GM10266 (cell line): ENCODE measurements around the gene CFAP74.

Experiments
- DNase-seq: peaks from one replicate; pipeline ENCODE4 v3.0.0; 2012; ENCODE audit errors: extremely low spot score
- TF ChIP-seq, protein P1 (sequence below): IDR thresholded peaks from 2 replicates; pipeline ENCODE4 v1.5.1; 2012; ENCODE audit warnings: mild to moderate bottlenecking, low read depth; ENCODE audit not compliant: control insufficient read depth, insufficient read depth; ENCODE audit errors: missing control alignments

The CFAP74 gene, protein sequence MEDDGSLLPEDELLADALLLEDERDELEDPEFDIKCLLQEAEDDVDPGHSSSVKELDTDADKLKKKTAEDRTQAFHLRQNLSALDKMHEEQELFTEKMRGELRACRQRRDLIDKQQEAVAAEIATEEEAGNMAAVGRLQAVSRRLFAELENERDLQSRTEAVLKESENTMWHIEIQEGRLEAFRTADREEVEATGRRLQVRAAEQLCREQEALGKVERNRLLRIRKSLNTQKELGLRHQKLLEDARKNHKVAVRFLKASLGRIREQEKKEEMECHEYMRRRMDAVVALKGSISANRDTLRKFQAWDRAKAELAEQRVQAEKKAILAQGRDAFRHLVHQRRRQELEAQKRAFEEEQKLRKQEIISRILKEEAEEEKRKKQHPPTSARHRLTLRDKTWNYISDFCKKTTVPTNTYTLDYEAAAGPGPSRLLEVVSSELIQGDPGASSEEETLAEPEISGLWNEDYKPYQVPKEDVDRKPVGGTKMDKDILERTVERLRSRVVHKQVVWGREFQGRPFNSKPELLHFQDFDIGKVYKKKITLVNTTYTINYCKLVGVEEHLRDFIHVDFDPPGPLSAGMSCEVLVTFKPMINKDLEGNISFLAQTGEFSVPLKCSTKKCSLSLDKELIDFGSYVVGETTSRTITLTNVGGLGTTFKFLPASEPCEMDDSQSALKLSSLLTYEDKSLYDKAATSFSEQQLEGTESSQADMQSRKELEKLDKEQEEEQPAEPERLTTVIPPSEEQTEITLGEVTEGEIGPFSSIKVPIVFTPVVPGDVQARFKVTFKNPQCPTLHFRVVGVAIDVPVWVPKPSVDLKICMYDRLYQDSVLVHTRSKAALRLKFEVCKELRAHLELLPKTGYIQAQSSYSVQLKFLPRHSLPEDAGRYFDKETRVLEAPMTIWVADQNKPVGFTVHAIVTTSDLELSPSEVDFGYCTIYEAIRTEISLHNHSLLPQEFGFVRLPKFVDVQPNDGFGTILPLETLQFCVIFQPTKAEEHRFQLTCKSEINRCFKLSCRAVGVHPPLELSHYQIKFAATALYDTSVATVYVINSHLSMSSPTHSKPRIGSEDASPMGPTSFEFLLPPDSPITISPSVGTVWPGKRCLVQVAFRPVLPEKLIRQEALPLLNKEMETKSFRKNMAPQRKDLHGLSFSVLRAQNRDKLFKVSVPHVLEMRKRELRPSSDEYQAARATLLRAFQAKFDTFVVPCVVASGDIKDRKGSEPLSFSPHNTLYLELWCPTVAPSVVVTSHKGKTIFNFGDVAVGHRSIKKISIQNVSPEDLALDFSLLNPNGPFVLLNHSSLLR (N-terminal part only)

DNA sequence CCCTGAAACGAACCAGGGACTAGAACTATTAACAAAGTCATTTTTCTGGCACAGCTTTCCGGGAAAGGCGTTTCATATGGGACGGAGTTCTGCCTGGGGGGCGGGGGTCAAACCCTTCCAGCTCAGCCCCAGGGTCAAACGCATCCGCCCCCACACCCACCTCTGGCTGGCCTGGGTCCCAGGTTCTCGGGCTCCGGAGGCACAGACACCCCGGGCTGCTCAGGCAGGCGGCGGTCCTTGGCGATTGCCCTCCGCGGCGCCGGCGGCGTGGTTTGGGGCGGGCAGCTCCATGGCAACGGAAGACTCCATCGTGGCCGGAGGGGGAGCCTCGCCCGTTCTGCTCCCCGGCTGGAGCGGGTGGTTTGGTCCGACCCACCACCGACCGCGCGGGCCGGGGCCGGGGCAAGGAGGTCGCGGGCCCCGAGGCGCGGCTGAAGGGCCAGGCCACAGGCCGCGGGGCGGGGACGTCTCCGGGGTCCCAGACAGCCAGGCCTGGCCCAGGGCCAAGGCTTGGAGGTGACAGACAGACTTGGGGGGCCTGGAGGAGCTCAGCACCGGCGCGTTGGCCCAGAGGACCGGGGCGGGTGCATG, at the start of gene CFAP74:
TSS of gene CFAP74 (minus strand) at position 246 of the 591 bp plus-strand sequence. CDS start 12,830 bp downstream, outside the sequence.
- DNase-seq = no peak
- TF ChIP-seq, protein P1, sequence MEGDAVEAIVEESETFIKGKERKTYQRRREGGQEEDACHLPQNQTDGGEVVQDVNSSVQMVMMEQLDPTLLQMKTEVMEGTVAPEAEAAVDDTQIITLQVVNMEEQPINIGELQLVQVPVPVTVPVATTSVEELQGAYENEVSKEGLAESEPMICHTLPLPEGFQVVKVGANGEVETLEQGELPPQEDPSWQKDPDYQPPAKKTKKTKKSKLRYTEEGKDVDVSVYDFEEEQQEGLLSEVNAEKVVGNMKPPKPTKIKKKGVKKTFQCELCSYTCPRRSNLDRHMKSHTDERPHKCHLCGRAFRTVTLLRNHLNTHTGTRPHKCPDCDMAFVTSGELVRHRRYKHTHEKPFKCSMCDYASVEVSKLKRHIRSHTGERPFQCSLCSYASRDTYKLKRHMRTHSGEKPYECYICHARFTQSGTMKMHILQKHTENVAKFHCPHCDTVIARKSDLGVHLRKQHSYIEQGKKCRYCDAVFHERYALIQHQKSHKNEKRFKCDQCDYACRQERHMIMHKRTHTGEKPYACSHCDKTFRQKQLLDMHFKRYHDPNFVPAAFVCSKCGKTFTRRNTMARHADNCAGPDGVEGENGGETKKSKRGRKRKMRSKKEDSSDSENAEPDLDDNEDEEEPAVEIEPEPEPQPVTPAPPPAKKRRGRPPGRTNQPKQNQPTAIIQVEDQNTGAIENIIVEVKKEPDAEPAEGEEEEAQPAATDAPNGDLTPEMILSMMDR = no peak

DNA sequence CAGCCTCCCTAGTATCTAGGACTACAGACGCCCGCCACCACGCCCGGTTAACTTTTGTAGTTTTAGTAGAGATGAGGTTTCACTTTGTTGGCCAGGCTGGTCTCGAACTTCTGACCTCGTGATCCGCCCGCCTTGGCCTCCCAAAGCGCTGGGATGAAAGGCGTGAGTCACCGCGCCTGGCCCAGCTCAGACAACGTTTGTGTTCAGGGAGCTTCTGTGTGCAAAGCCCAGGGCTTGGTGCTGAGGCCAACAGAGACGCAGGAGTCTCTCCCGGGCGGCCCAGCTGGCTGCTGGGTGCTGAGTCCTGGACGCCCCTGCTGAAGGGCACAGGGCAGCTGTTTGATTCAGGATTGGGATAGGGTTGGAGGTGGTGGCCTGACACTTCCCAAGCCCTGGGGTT, 49.6 kb upstream of the CFAP74 start:
- DNase-seq = no peak
- TF ChIP-seq, protein P1 = no peak

DNA sequence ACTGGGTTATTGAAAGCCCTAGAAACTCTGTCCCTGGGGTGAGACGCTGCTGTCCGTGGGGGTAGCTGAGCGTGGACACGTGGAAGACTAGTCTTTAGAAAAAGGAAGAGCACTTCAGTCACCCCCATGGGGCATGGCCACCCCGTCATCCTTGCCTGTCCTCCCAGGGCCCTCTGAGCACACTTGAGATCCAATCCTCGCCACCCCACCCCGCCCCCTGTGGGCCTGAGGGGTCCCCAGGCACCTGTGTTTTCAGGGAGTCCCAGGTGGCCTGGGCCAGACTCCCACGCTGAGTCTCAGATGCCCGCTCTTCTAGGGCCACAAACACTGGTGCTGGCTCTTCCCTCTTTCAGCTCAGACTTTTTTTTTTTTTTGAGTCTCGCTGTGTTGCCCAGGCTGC, 49.2 kb upstream of the CFAP74 start:
- TF ChIP-seq, protein P1 = no peak
- DNase-seq = no peak

DNA sequence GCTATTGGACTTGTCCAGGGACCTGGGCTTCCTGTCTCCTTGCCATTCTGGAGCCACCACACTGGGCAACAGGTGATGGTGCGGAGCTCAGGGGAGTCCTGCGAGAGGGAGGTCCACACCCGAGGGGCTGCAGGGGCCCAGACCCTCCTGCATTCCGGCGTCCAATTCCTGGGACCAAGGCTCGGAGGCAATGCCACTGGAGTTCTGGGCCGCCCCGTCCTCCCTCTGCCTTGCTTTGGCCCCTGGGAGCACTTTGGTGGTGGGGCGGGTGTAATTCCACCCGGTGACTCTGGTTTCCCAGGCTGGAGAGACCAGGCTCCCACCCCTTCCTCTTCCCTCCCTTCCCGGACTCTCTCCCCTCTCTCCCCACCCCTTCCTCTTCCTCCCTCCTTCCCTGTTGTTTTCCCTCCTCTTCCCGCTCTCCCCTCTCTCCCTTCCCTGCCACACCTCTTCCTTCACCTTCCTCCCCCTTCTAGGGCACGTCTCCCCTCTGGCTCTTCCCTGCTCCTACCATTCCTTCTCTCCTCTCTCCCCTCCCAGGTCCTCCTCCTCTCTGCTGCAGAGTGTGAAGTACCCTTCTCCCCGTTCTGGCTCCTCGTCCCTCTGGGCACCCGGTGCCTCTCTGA, 48.6 kb upstream of the CFAP74 start:
- TF ChIP-seq, protein P1 = no peak
- no peak for DNase-seq

DNA sequence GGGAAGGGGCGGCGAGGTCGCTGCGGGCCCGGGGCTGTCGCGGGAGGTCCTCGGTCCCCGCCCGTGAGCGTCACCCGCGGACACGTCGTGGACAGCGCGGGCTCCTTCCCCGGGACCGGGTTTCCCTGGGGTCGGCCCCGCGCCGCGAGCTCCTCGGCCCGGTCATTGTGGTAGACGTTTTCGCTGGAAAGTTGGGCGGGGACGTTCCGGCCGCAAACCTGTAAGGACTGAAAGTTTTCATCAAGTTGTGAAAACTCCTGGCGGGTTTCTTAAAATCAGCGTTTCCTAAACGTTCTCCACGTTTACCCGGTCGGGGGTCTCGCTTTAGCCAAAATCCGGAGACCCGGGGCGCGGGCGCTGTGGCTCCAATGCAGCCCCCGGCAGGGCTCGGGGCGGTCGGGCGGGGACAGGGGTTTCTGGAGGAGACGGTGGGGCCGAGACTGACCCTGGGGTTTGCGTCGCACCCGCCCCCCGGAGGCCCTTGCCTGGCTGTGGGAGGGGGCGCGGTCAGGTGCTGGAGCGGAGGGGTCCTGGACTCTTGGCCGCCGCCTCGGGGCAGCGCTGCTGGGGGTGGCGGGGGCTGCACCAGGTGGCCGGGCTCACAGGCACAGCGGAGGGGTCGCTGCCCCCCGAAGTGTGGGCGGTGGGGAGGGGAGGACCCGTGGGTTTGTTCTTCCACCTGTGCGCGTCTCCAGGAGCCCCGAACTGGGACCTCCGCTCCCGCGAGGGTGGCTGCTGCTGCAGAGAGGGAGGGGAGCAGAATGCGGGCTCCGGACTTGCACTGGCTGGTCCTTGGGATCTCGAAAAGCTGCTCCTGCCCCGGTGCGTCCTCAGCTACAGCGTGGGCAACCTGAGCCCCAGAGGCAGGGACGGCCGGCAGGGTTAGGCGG, 47.5 kb upstream of the CFAP74 start:
- DNase-seq = no peak

More for the DNA sequence above, 47.5 kb upstream of the CFAP74 start:
- TF ChIP-seq, protein P1 = no peak
